GM19468 (cell line): Measurements from ENCODE around the gene CACNA1G.

Experiments
- ATAC-seq: cut with Tn5 transposase; IDR thresholded peaks from one replicate; pipeline ENCODE4 v1.9.1; 2021; ENCODE audit warnings: mild to moderate bottlenecking, moderate library complexity, moderate number of reproducible peaks; ENCODE audit not compliant: unreplicated experiment; ENCODE audit errors: extremely low read depth

CACNA1G gene

DNA sequence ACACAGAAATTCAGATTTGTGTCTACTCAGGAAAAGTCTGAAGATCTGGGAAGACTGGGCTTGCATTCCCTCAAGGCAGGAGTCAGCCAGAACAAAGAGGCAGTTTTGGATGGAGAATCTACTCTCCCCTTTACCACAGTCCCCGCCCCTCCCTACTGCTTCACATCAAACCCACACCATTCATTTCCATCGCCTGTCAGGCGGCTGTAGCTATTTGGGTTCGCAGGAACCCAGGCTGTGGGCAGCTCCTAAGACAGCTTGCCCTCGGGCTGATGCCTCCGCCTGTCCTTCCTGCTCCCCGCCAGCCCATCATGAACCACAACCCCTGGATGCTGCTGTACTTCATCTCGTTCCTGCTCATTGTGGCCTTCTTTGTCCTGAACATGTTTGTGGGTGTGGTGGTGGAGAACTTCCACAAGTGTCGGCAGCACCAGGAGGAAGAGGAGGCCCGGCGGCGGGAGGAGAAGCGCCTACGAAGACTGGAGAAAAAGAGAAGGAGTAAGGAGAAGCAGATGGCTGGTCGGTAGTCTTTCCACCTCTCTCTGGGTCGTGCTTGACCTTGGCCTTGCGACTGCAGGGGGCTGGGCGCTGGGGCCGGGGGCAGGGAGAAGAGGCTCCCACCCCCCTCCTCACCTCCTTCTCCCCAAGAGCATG, 47.1 kb downstream of the CACNA1G start:
- no peak for ATAC-seq

DNA sequence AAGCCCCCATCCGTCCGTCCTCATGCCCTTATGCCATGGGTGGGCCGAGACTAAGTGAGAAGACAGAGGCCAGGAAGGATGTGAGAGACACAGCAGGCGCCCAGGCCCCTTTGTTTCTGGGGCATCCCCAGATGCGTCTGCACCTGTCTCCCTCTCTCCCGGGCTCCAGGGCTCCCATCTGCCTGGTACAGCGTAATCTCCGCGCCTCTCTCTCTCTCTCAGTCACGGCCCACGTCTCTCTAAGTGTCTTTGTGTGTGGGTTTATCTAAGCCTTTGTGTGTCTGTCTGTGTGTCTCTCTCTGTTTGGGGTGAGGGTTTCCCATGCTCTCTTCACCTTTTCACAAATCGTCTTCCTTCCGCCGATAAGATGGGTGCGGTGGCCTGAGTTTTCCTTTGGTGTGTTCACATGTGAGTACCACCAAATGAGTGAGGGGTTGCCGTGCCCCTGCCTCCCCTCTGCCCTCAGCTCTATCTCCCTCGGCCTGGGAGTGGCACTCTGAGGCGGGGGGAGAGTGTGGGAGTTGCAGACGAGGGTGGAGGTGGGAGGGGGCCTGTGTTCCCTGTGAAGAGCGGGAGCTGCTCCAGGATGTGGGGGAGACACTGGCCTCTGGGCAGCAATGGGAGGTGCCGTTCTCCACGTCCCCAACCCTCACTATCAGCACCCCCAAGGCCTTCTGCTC, 48.3 kb downstream of the CACNA1G start:
- no peak for ATAC-seq

DNA sequence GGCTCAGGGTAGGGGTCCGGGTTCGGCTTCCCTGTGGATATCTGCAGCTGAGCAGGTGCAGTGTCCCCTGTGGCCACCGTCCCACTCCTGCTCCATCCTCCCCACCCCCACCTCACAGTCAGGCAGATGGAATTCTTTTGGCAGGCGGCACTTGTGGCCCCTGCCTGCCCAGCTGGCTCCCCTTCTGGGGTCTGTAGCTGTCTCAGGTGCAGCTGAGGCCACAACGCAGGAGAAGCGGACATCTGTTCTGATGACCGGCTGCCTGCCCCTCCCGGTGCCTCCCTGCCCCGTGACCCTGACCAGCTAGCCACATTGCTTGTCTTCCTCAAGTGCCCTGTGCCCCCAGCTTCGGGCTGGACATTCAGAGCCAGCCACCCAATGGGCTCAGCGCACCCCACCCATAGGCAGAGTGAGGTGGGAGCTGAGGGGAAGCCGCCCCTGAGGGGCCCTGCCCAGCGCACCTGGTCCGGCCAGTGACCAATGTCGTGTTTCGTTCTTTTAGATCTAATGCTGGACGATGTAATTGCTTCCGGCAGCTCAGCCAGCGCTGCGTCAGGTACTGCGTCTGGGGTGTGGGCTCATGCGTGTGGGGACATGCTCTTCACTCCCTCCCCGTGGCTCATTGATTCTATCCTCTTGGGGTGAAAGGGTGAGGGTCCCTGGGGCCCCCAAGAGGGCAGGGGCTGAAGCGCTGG, 49.0 kb downstream of the CACNA1G start:
- no peak for ATAC-seq

DNA sequence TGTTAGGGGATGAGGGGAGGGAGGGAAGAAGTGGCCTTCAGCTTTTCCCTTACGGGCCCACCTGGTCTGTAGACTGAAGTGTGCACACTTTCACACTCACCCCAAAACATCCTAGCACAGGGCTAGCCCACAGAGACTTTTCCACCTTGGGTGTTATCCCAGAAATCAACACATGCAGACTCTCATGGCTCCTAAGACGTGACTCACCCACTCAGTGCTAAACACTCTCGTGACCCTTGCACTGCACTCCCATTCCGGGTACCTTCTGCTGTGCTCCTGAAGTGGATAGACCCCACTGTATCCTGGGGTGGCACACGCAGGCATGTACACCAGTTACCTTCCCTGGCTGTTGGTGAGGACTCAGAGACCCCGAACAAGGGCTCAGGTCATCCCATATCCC, 51.1 kb downstream of the CACNA1G start:
- no peak for ATAC-seq

DNA sequence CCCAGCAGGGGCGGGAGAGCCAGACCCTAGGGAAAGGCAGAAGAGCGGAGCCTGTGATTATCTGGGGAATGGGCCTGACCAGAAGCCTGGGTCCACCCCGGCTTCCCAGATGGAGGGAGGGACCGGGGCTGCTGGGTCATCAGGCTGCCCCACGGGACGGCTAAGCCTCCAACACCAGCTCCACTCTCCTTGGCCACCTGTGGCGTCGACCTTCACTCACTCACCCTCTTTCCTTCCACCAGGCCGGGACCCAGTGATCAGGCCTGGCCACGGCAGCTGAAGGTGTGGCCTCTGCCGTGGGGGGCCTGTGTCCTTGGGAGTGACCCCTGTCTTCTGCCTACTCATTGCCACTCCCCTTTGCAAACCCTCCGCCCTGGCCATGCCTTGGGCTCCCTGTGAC, 51.8 kb downstream of the CACNA1G start:
- ATAC-seq = no peak

DNA sequence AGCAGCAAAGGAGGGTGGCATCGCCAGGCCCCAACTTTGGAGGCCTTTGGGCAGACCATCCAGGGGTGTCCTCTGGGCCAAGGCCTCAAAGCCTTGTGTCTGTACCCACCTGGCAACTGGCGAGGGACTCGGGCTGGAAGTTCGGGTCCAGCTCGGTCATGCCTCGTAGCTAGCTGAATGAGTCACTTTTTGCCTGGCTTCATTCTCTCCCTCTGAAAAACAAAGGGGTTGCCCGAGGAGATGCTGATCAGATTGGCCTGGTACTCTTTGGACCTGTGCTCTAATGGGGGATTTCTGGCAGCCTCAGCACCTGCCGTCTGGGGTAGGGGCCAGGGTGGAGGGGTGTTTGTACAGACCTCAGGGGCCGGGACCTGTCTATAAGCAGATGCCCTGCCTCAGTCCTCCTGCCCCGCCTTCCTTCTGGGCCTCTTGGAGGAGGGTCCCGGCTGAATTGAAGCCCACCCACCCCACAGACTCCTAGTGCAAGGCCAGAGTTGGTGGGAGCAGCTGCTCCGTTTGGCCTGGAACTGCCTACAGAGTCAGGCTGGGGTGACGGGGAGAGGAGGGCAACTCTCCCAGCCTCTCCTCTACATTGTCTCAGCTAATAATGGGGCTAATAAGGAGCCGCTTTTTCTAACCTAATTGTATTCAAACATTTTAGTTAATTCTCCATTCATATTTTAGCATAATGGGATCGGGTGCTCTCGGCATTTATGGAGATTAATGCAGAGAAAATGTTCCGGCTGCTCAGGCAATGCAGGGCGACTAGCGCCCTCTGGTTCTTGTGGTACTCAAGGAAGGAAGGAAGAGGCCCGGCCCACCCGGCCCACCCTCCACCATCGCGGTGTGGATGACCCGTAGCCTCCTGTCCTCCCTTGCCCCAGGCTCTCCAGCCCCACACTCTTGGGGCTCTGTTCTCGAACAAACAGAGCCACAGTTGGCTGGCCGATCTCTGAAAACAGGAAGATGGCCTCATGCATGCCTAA, 52.8 kb downstream of the CACNA1G start:
- no peak for ATAC-seq

DNA sequence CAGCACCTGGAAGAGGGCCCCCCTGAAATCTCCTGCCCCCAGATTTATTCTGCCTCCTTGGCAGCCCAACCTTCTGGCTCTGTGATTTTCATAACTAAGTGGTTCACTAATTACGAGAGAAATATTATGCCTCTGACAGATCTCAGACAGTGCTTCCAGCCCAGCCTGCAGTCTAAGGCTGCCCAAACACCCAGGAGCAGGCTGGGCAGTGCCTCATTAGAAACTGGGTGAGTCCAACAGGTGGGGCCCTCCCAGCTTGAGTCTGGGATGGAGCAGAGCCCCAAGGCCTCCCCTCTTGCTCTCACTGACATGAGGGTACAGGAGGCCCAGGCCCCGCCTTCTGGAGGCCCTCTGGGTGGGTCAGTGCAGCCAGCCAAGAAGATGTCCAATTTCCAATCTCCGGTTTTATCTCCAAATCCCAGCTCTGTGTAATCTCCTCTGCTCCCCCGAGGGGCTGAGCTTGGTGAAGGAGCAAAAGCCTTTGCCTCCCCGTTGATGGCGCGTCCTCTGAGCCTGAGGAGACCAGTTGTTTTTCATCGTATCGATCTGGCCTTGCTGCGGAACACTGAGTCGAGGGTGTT, 54.0 kb downstream of the CACNA1G start:
- no peak for ATAC-seq

DNA sequence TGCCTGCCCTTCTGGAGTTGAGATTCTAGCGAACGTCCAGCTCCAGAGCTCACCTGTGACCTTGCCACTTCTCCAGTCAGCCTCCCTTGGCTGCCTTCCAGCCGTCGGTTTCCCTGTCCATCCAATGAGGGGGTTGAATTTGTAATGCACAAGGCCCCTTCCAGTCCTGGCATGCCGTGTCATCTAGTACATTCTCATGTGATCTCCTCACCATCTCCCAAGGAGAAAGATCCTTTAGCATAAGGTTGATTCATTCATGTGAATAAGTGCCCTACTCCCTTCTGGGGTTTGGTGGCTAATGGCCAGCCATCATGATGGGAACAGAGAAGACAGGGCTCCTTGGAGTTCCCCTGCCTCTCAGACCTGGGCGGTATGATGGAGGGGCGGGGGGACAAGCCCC, 55.3 kb downstream of the CACNA1G start:
- no peak for ATAC-seq

DNA sequence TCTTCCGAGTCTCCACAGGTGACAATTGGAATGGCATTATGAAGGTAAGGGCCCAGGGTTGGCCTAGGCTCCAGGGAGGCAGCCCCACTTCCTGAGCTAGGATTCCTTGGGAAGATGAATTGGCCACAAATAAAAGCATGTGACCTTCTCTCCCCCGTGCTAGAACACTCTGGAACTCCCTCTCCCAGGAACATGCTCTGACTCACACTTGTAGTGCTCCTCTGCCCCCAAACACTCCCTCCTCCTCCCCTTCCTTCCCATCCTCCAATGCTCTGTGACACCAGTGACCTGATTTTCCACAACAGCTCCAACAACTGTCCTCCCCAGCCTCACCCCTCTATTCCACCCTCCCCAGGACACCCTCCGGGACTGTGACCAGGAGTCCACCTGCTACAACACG, 57.8 kb downstream of the CACNA1G start:
- no peak for ATAC-seq

DNA sequence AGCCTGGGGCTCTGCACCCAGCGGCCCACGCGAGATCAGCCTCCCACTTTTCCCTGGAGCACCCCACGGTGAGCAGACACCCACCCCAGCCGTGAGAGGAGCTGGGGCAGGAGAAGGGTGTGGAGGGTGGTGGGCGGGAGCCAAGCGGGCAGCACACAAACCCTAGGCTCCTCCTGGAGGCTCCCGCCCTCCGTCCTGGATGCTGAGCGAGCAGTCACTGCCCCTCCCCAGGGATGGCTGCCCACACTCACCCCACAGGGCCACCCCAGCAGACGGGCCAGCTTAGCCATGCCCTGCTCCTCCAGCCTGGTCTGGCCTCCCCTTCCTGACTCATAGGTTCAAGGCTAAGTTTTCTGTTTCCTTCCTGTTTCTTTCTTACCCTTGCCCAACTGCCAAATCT, 58.4 kb downstream of the CACNA1G start:
- ATAC-seq = no peak

DNA sequence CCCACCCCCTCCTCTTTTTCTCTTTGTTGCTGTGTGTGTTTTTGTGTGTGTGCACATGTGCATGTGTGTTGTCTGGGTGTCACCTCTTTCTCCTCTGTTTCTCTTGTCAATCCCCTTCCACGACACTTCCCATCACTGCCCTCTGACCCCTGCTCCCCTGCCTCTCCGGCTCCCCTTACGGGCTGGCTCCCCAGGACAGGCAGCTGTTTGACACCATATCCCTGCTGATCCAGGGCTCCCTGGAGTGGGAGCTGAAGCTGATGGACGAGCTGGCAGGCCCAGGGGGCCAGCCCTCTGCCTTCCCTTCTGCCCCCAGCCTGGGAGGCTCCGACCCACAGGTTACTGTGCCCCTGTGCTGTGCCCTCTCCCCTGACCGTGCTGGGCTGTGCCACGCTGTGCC, 59.0 kb downstream of the CACNA1G start:
- no peak for ATAC-seq

DNA sequence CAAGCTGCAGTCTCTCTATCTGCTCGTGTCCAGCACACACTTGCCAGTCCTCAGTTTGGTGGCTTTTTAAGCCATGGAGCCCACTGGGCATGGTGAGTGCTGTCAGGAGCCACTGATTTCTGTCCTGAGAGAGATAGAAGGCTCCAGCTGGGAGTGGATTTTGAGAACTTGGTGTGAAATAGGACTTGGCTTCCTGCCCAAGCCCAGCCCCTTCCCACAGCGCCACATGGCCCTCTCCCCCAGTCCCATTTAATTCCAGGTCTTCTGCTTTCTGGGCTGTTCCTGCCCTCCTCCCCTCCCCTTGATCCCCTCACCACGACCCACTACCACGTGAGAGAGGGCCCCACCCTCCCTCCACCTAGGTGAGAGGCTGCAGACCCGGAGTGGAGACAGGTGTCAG, 59.7 kb downstream of the CACNA1G start:
- ATAC-seq = no peak

DNA sequence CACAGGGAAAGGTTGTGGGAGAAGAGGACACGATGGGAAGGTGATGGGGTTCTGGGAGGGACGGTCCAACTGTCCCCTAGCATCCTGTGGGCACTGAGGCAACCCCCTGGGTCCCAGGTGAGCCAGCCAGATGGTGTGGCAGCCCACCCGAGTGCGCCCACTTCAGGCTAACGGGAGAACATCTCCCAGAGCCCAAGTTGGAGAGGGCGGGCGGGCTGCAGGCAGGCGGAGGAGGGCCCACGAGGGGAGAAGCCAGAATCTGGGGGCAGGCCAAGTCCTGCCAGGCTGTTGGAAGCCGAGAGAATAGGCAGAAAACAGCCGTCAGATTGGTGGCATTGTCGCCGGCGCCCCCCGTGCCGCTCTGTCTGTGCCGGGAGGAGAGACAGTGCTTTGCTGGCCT, 60.3 kb downstream of the CACNA1G start:
- ATAC-seq = no peak

DNA sequence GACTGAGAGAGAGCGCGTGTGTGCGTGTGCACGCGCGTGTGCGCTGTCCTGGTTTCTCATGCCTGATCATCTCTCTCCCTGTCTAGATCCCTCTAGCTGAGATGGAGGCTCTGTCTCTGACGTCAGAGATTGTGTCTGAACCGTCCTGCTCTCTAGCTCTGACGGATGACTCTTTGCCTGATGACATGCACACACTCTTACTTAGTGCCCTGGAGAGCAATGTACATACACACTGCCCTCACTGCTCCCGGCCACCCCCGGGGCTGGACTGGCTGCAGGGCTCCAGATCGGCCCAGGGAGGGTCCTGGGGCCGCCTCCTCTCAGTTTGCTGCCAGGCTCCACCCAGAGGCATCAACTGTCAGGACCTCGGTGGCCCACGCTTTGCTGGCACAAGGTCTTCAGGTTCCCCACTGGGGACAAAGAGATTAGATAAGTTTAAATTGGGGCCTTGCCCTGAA, 61.1 kb downstream of the CACNA1G start:
- ATAC-seq = no peak

DNA sequence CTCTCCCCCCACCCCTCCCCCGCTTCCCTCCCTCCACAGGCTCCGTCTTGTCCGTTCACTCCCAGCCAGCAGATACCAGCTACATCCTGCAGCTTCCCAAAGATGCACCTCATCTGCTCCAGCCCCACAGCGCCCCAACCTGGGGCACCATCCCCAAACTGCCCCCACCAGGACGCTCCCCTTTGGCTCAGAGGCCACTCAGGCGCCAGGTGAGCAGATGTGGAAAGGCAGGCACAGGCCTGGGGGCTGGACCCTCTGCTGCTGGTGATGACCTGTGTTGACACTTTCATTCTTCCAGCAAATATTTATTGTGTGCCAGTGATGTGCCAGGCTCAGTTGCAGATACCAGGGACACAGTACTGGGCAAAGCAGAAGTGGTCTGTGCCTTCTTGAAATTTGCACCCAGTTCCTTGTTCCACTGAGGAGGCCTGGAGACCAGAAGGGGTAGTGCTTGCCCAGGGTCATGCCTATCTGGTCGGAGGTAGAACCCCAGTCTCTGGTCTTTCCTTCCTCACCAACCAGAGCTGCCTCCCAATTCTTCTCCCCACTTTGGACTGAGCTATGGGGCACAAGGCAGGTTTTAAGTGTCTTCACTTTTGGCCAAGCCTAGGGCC, 63.9 kb downstream of the CACNA1G start:
- ATAC-seq = no peak

DNA sequence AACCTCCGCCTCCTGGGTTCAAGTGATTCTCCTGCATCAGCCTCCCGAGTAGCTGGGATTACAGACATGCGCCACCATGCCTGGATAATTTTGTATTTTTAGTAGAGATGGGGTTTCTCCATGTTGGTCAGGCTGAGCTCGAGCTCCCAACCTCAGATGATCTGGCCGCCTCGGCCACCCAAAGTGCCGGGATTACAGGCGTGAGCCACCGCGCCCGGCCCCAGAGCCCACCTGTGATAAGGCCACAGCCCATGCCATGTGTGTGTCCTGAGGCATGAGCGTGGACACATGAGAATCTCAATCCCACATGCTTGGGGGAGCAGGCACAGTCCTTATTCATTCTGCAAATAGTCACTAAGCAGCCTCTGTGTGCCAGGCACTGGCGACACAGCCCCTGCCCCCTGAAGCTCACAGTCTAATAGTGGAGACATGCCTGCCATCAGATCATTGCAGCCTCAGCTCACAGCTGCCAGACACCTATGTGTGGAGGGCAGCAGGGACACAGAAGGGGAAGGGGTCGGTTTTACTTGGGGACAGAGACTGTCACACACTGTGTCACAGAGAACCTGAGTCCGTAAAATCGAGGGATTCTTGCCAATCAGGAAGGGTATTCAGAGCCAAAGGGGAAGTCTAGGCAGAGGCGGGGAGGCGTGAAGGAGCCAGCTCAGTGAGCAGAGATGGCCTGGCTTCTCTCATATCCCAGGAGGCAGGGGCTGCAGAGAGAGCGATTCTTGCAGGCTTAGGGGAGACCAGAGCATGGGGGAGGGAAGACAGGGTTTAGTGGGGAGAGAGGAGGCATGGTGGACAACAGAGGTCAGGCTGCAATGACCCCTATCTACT, 64.7 kb downstream of the CACNA1G start:
- no peak for ATAC-seq

DNA sequence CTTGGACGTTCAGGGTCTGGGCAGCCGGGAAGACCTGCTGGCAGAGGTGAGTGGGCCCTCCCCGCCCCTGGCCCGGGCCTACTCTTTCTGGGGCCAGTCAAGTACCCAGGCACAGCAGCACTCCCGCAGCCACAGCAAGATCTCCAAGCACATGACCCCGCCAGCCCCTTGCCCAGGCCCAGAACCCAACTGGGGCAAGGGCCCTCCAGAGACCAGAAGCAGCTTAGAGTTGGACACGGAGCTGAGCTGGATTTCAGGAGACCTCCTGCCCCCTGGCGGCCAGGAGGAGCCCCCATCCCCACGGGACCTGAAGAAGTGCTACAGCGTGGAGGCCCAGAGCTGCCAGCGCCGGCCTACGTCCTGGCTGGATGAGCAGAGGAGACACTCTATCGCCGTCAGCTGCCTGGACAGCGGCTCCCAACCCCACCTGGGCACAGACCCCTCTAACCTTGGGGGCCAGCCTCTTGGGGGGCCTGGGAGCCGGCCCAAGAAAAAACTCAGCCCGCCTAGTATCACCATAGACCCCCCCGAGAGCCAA, 65.6 kb downstream of the CACNA1G start:
- ATAC-seq = no peak

DNA sequence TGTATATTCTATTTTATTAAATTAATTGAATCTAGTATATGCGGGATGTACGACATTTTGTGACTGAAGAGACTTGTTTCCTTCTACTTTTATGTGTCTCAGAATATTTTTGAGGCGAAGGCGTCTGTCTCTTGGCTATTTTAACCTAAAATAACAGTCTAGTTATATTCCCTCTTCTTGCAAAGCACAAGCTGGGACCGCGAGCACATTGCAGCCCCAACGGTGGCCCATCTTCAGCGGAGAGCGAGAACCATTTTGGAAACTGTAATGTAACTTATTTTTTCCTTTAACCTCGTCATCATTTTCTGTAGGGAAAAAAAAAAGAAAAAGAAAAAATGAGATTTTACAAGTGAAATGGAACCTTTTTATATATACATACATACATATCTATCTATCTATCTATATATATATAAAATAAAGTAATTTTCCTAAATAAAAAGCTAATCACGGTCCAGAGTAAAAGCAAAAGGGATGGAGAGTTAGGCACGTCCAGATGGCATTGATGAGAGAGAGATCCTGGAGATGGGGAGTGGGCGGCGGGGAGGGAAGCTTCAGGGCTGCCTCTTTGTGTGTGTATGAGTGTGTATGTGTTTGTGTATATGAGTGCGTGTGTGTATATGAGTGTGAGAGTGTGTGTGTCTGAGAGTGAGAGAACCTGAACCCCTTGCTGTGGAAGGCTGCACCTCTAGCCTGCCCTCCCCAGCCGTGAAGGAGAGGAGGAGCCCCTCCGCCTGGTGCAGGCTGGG, 66.7 kb downstream of the CACNA1G start:
- ATAC-seq = no peak
